Ascending aorta (tissue), 2 donors: ENCODE data around the gene MIEF1. TPM values are rescaled to one million over a fixed set of nuclear protein-coding genes. Genes with fewer than 3 reads are reported as not detected.

ENCODE experiments used
- DNase-seq, 2 donors: peaks; one replicate each; pipeline ENCODE4 v3.0.0-alpha.2; 2019; ENCODE audit warnings: low spot score in 2 of 2
- H3K27ac ChIP-seq, 2 donors: fragments of 200-600 bp; sonication (generic); one replicate each; pipeline ENCODE4 v1.5.1; 2016 to 2017; ENCODE audit warnings: mild to moderate bottlenecking in 1 of 2
- H3K27me3 ChIP-seq: fragments of 200-600 bp; sonication (generic); one replicate; pipeline ENCODE4 v1.5.1; 2017
- H3K36me3 ChIP-seq, 2 donors: fragments of 200-600 bp; sonication (generic); one replicate each; pipeline ENCODE4 v1.5.1; 2016
- H3K4me1 ChIP-seq, 2 donors: fragments of 200-600 bp; sonication (generic); one replicate each; pipeline ENCODE4 v1.5.1; 2016 to 2017; ENCODE audit warnings: mild to moderate bottlenecking in 1 of 2
- H3K4me3 ChIP-seq, 2 donors: fragments of 200-600 bp; sonication (generic); one replicate each; pipeline ENCODE4 v1.5.1; 2016 to 2017; ENCODE audit warnings: mild to moderate bottlenecking in 1 of 2
- H3K9me3 ChIP-seq, 2 donors: fragments of 200-600 bp; sonication (generic); one replicate each; pipeline ENCODE4 v1.5.1; 2016
- intact Hi-C: fragments of 100-400 bp; cut with DNase I; formaldehyde crosslinking; loops from one replicate; pipeline ENCODE4 v1.15.1; 2023
- total RNA-seq: library from RNA; depleted of rRNA; stranded (reverse); fragments of >200 nt; gene quantifications from one replicate; pipeline ENCODE4 v1.1.0, GENCODE V29; 2016
- TF ChIP-seq, protein P1 (sequence below), 3 experiments: fragments of 200-600 bp in 2 of 3; fragments of 450-650 bp in 1 of 3; sonication (generic) in 2 of 3; IDR thresholded peaks; one replicate each; pipeline ENCODE4 v1.5.1; 2016 to 2019; ENCODE audit warnings: antibody characterized with exemption in 3 of 3, mild to moderate bottlenecking in 1 of 3, moderate library complexity in 1 of 3

The MIEF1 gene
- total RNA-seq, 1 donor from 2014 or later, result 22.5 TPM

DNA sequence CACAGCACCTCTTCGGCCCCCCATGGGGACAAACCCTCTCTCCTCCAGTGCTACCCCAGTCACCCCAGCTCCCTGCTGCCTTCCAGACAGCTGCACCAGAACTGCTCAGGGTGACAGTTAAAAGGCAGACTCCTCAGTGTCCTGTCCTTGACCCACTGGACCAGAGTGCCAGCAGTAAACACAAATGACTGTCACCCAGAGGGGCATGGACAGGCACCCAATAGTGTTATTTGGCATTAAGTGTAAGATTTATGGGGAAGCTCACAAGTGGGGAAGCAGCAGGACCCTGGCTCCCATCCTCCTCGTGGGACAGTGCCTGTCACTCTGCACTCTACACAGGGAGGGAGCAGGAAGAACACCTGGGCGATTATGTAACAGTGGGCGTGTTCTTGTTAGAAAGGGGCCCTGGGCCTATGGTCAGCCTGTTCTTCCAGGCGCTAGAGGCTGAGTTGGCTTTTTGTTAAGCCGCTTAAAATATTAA, 25.4 kb downstream of the MIEF1 start:
- TF ChIP-seq, protein P1, sequence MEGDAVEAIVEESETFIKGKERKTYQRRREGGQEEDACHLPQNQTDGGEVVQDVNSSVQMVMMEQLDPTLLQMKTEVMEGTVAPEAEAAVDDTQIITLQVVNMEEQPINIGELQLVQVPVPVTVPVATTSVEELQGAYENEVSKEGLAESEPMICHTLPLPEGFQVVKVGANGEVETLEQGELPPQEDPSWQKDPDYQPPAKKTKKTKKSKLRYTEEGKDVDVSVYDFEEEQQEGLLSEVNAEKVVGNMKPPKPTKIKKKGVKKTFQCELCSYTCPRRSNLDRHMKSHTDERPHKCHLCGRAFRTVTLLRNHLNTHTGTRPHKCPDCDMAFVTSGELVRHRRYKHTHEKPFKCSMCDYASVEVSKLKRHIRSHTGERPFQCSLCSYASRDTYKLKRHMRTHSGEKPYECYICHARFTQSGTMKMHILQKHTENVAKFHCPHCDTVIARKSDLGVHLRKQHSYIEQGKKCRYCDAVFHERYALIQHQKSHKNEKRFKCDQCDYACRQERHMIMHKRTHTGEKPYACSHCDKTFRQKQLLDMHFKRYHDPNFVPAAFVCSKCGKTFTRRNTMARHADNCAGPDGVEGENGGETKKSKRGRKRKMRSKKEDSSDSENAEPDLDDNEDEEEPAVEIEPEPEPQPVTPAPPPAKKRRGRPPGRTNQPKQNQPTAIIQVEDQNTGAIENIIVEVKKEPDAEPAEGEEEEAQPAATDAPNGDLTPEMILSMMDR (IDR thresholded peaks at IDR 0.05), result no peak
- Histone ChIP-seq H3K4me1 (peaks cover 33 to 66% of the 10 kb centered on the region in 2 donors), H3K27me3 (no peaks in the 10 kb centered on the region), H3K4me3 (no peak overlapping the region), H3K9me3 (no peaks in the 10 kb centered on the region), H3K36me3 (peaks cover 34 to 45% of the 10 kb centered on the region in 2 donors), H3K27ac (peak overlapping the region; percentile 15 to 30)
- intact Hi-C loops, result loop anchor here (5.0 kb wide), 2 partner anchors 175 to 355 kb away; no protein-coding TSS in a partner anchor
- no peak for DNase-seq

GRCh38 chr22:39528080-39528661, 26.1 kb downstream of the MIEF1 start:
- Histone ChIP-seq H3K4me3 (peak overlapping the region in 1 of 2 donors; percentile 47), H3K27me3 (no peaks in the 10 kb centered on the region), H3K4me1 (peaks cover 27 to 62% of the 10 kb centered on the region in 2 donors), H3K9me3 (no peaks in the 10 kb centered on the region), H3K27ac (peak overlapping the region; percentile 32 to 48), H3K36me3 (peaks cover 28 to 38% of the 10 kb centered on the region in 2 donors)
- DNase-seq, result no peak
- TF ChIP-seq, protein P1 (IDR thresholded peaks at IDR 0.05), result no peak
- intact Hi-C loops, result loop anchor here (2.0 to 5.0 kb wide), 3 partner anchors 129 to 356 kb away; partner anchors contain the start of gene TAB1

DNA sequence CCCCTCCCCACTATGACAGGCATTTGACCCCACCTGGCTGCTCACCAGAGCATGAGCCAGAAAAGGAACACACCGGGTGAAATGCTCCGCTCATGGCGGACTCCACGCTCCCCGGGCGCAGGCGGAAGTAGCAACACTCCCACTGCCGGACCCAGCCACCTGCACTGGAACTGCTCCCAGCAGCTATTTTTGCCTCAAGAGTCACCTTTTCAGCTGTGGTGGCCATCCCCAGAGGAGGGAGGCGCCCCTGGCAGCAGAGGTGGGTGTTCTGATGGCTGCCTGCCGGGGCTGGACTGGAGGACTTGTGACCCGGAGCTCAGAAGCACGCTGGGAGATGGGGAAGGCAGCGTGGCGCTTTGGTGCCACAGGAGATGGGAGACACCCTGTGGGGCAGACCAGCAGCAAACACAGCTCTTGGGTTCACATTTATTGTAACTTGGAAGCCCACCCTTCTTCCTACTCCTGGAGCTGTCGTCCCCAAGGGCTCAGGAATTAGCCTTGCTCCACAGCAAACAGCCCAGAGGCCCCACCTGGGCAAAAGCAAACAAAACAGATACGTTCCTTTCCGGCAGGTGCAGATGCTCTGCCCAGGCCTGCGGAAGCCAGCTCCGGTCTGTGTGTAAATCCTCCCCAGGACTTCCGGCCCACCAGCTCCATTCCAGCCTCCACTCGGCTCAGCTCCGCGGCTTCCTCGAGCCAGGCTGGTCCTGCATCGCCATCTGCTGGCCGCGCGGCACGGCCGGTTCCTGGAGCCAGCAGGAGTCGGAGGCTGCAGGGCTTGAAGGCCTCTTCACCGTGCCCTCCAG, 26.8 kb downstream of the MIEF1 start:
- Histone ChIP-seq H3K36me3 (peaks cover 21 to 32% of the 10 kb centered on the region in 2 donors), H3K27me3 (no peaks in the 10 kb centered on the region), H3K4me1 (peaks cover 21 to 59% of the 10 kb centered on the region in 2 donors), H3K4me3 (peak overlapping the region in 1 of 2 donors; percentile 47), H3K9me3 (no peaks in the 10 kb centered on the region), H3K27ac (peak overlapping the region; percentile 32 to 48)
- TF ChIP-seq, protein P1 (IDR thresholded peaks at IDR 0.05), result peak; percentile 96 to 99 (median 98)
- DNase-seq, result peak; percentile 52 to 93
- intact Hi-C loops, result loop anchor here (1.0 to 5.0 kb wide), 4 partner anchors 8 to 357 kb away; partner anchors contain the start of gene TAB1

DNA sequence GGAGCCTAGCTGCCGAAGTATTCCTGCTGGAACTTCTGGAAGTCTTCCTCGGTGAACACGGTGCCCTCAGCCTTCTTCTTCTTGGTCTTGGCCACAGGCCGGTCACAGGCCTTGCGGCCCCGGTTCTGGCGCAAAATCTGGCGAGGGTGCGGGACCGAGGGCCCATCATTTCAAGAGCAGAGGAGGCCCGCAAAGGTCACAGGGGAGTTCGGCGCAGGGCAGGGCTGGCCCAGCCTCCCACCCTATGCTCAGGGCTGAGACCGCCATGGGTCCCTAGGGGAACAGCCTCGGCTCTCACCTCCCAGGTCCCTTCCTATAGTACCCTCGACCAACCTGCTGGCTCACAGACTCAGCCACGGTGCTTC, 27.4 kb downstream of the MIEF1 start:
- H3K27ac ChIP-seq, result peak overlapping the region; percentile 15 to 48
- intact Hi-C loops, result loop anchor here (1.0 to 5.0 kb wide), 4 partner anchors 8 to 357 kb away; partner anchors contain the start of gene TAB1
- H3K4me1 ChIP-seq, result peaks cover 16 to 54% of the 10 kb centered on the region in 2 donors
- peak overlapping the region in 1 of 2 donors; percentile 47 for H3K4me3 ChIP-seq
- peaks cover 16 to 26% of the 10 kb centered on the region in 2 donors for H3K36me3 ChIP-seq
- TF ChIP-seq, protein P1 (IDR thresholded peaks at IDR 0.05), result no peak
- no peak for DNase-seq
- no peaks in the 10 kb centered on the region for H3K9me3 ChIP-seq
- H3K27me3 ChIP-seq, result no peaks in the 10 kb centered on the region

DNA sequence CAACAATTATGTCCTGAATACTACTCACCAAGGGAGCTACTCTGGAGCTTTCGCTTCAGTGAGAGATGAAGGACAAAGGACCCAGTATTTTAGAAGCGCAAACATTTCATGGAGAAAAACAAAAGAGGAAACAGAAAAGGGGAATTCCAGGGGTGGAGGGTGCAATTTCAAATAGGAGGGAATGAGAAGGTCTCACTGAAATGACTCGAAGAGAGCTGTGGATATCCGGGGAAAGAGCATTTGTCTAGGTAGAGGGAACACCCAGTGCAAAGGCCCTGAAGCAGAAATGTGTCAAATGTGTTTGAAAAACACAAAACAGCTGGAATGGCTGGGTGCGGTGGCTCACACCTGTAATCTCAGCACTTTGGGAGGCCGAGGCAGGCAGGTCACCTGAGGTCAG, 28.0 kb downstream of the MIEF1 start:
- no peak for DNase-seq
- intact Hi-C loops, result loop anchor here (5.0 kb wide), 7 partner anchors 33 to 1968 kb away; partner anchors contain the start of genes ADSL, CBX7, CDC42EP1 and DMC1
- TF ChIP-seq, protein P1 (IDR thresholded peaks at IDR 0.05), result no peak
- peaks cover 11 to 20% of the 10 kb centered on the region in 2 donors for H3K36me3 ChIP-seq
- H3K27me3 ChIP-seq, result no peaks in the 10 kb centered on the region
- peaks cover 16 to 48% of the 10 kb centered on the region in 2 donors for H3K4me1 ChIP-seq
- H3K9me3 ChIP-seq, result no peaks in the 10 kb centered on the region
- H3K27ac ChIP-seq, result no peak overlapping the region
- no peak overlapping the region for H3K4me3 ChIP-seq
